ENCODE data around the gene FIG4.

The FIG4 gene

GRCh38 chr6:109690737-109691621 is at the start of gene FIG4, which contains the start of gene AK9:
TSS of gene FIG4 (plus strand) at chr6:109691296. CDS start at chr6:109691436, 140 bp downstream.
TSS of gene AK9 (minus strand) at chr6:109691202. CDS start at chr6:109675745, 15,457 bp downstream.
- Histone ChIP-seq H3K9me3 (ENCODE audit: low read length) (no peaks in the 10 kb centered on the region), H3K4me1 (ENCODE audit: insufficient read depth, low read length) (peaks cover 9% of the 10 kb centered on the region), H2AFZ (ENCODE audit: low read depth, low read length) (peak within 1 kb of the TSS; percentile 96), H3K36me3 (ENCODE audit: insufficient read depth, low read length) (no peaks in the 10 kb centered on the region), H3K4me3 (ENCODE audit: low read length) (peak within 1 kb of the TSS; percentile 76), H3K27me3 (ENCODE audit: insufficient read depth, low read length) (no peaks in the 10 kb centered on the region)

- Histone ChIP-seq H3K9me3 (ENCODE audit: low read length) (peaks cover 8% of the 10 kb centered on the region), H3K4me1 (ENCODE audit: insufficient read depth, low read length) (no peaks in the 10 kb centered on the region), H3K36me3 (ENCODE audit: insufficient read depth, low read length) (no peaks in the 10 kb centered on the region), H2AFZ (ENCODE audit: low read depth, low read length) (no peak overlapping the region), H3K4me3 (ENCODE audit: low read length) (no peak overlapping the region), H3K27me3 (ENCODE audit: insufficient read depth, low read length) (no peaks in the 10 kb centered on the region)
Measured at GRCh38 chr6:109644131-109644530, 47.0 kb upstream of the FIG4 start.

GRCh38 chr6:109653264-109653663 is 37.8 kb upstream of the FIG4 start:
- no peaks in the 10 kb centered on the region for H3K27me3 ChIP-seq (ENCODE audit: insufficient read depth, low read length)
- H3K4me3 ChIP-seq (ENCODE audit: low read length) = no peak overlapping the region
- no peak overlapping the region for H2AFZ ChIP-seq (ENCODE audit: low read depth, low read length)
- no peaks in the 10 kb centered on the region for H3K36me3 ChIP-seq (ENCODE audit: insufficient read depth, low read length)
- H3K9me3 ChIP-seq (ENCODE audit: low read length) = no peaks in the 10 kb centered on the region
- H3K4me1 ChIP-seq (ENCODE audit: insufficient read depth, low read length) = no peaks in the 10 kb centered on the region

GRCh38 chr6:109655761-109656262 is 35.3 kb upstream of the FIG4 start:
- Histone ChIP-seq H2AFZ (ENCODE audit: low read depth, low read length) (no peak overlapping the region), H3K27me3 (ENCODE audit: insufficient read depth, low read length) (no peaks in the 10 kb centered on the region), H3K9me3 (ENCODE audit: low read length) (no peaks in the 10 kb centered on the region), H3K4me3 (ENCODE audit: low read length) (no peak overlapping the region), H3K36me3 (ENCODE audit: insufficient read depth, low read length) (no peaks in the 10 kb centered on the region), H3K4me1 (ENCODE audit: insufficient read depth, low read length) (no peaks in the 10 kb centered on the region)

GRCh38 chr6:109660526-109661320 is 30.4 kb upstream of the FIG4 start:
- H3K4me3 ChIP-seq (ENCODE audit: low read length) = no peak overlapping the region
- no peaks in the 10 kb centered on the region for H3K27me3 ChIP-seq (ENCODE audit: insufficient read depth, low read length)
- H2AFZ ChIP-seq (ENCODE audit: low read depth, low read length) = no peak overlapping the region
- H3K4me1 ChIP-seq (ENCODE audit: insufficient read depth, low read length) = no peaks in the 10 kb centered on the region
- H3K36me3 ChIP-seq (ENCODE audit: insufficient read depth, low read length) = no peaks in the 10 kb centered on the region
- H3K9me3 ChIP-seq (ENCODE audit: low read length) = no peaks in the 10 kb centered on the region

GRCh38 chr6:109662192-109662591 is 28.9 kb upstream of the FIG4 start:
- Histone ChIP-seq H3K27me3 (ENCODE audit: insufficient read depth, low read length) (no peaks in the 10 kb centered on the region), H3K4me1 (ENCODE audit: insufficient read depth, low read length) (no peaks in the 10 kb centered on the region), H3K9me3 (ENCODE audit: low read length) (no peaks in the 10 kb centered on the region), H2AFZ (ENCODE audit: low read depth, low read length) (no peak overlapping the region), H3K36me3 (ENCODE audit: insufficient read depth, low read length) (no peaks in the 10 kb centered on the region), H3K4me3 (ENCODE audit: low read length) (no peak overlapping the region)

- Histone ChIP-seq H2AFZ (ENCODE audit: low read depth, low read length) (no peak overlapping the region), H3K4me3 (ENCODE audit: low read length) (no peak overlapping the region), H3K9me3 (ENCODE audit: low read length) (no peaks in the 10 kb centered on the region), H3K4me1 (ENCODE audit: insufficient read depth, low read length) (no peaks in the 10 kb centered on the region), H3K27me3 (ENCODE audit: insufficient read depth, low read length) (no peaks in the 10 kb centered on the region), H3K36me3 (ENCODE audit: insufficient read depth, low read length) (no peaks in the 10 kb centered on the region)
Measured at GRCh38 chr6:109669811-109670210, 21.3 kb upstream of the FIG4 start.

GRCh38 chr6:109671733-109672132 is 19.4 kb upstream of the FIG4 start:
- H3K27me3 ChIP-seq (ENCODE audit: insufficient read depth, low read length) = no peaks in the 10 kb centered on the region
- H3K36me3 ChIP-seq (ENCODE audit: insufficient read depth, low read length) = no peaks in the 10 kb centered on the region
- H2AFZ ChIP-seq (ENCODE audit: low read depth, low read length) = no peak overlapping the region
- no peaks in the 10 kb centered on the region for H3K9me3 ChIP-seq (ENCODE audit: low read length)
- no peaks in the 10 kb centered on the region for H3K4me1 ChIP-seq (ENCODE audit: insufficient read depth, low read length)
- H3K4me3 ChIP-seq (ENCODE audit: low read length) = no peak overlapping the region

GRCh38 chr6:109672175-109672574 is 18.9 kb upstream of the FIG4 start:
- H3K27me3 ChIP-seq (ENCODE audit: insufficient read depth, low read length) = no peaks in the 10 kb centered on the region
- H2AFZ ChIP-seq (ENCODE audit: low read depth, low read length) = no peak overlapping the region
- no peak overlapping the region for H3K4me3 ChIP-seq (ENCODE audit: low read length)
- H3K36me3 ChIP-seq (ENCODE audit: insufficient read depth, low read length) = no peaks in the 10 kb centered on the region
- H3K4me1 ChIP-seq (ENCODE audit: insufficient read depth, low read length) = no peaks in the 10 kb centered on the region
- H3K9me3 ChIP-seq (ENCODE audit: low read length) = no peaks in the 10 kb centered on the region

- Histone ChIP-seq H3K36me3 (ENCODE audit: insufficient read depth, low read length) (no peaks in the 10 kb centered on the region), H3K27me3 (ENCODE audit: insufficient read depth, low read length) (no peaks in the 10 kb centered on the region), H2AFZ (ENCODE audit: low read depth, low read length) (no peak overlapping the region), H3K4me3 (ENCODE audit: low read length) (no peak overlapping the region), H3K9me3 (ENCODE audit: low read length) (no peaks in the 10 kb centered on the region), H3K4me1 (ENCODE audit: insufficient read depth, low read length) (no peaks in the 10 kb centered on the region)
Measured at GRCh38 chr6:109672839-109673238, 18.3 kb upstream of the FIG4 start.

- H3K36me3 ChIP-seq (ENCODE audit: insufficient read depth, low read length) = no peaks in the 10 kb centered on the region
- no peak overlapping the region for H3K4me3 ChIP-seq (ENCODE audit: low read length)
- no peaks in the 10 kb centered on the region for H3K27me3 ChIP-seq (ENCODE audit: insufficient read depth, low read length)
- no peaks in the 10 kb centered on the region for H3K9me3 ChIP-seq (ENCODE audit: low read length)
- no peaks in the 10 kb centered on the region for H3K4me1 ChIP-seq (ENCODE audit: insufficient read depth, low read length)
- no peak overlapping the region for H2AFZ ChIP-seq (ENCODE audit: low read depth, low read length)
Measured at GRCh38 chr6:109676724-109677123, 14.4 kb upstream of the FIG4 start.

- H3K36me3 ChIP-seq (ENCODE audit: insufficient read depth, low read length) = no peaks in the 10 kb centered on the region
- no peaks in the 10 kb centered on the region for H3K27me3 ChIP-seq (ENCODE audit: insufficient read depth, low read length)
- H3K4me1 ChIP-seq (ENCODE audit: insufficient read depth, low read length) = no peaks in the 10 kb centered on the region
- no peak overlapping the region for H2AFZ ChIP-seq (ENCODE audit: low read depth, low read length)
- no peak overlapping the region for H3K4me3 ChIP-seq (ENCODE audit: low read length)
- no peaks in the 10 kb centered on the region for H3K9me3 ChIP-seq (ENCODE audit: low read length)
Measured at GRCh38 chr6:109678240-109678639, 12.9 kb upstream of the FIG4 start.

Data from neuron (in vitro differentiated cells).